HL-60 (cell line): ENCODE results near the gene GPR31.

Experiments used
- GABPA ChIP-seq: IDR thresholded peaks from 2 replicates; pipeline ENCODE4 v1.6.1; 2012; ENCODE audit warnings: low read depth
- POLR2AphosphoS5 ChIP-seq: IDR thresholded peaks from 2 replicates; pipeline ENCODE4 v1.6.1; 2012; ENCODE audit warnings: low read depth
- SPI1 ChIP-seq: IDR thresholded peaks from 2 replicates; pipeline ENCODE4 v1.6.1; 2012; ENCODE audit warnings: low read depth, mild to moderate bottlenecking, borderline replicate concordance
- TF ChIP-seq, protein P1 (sequence below): IDR thresholded peaks from 2 replicates; pipeline ENCODE4 v1.6.1; 2012; ENCODE audit warnings: low read depth; ENCODE audit not compliant: insufficient replicate concordance
- TF ChIP-seq, protein P2 (sequence below): IDR thresholded peaks from one replicate; pipeline ENCODE4 v1.5.1; 2011; ENCODE audit warnings: low read length, control low read depth, inconsistent platforms; ENCODE audit not compliant: insufficient read depth

DNA sequence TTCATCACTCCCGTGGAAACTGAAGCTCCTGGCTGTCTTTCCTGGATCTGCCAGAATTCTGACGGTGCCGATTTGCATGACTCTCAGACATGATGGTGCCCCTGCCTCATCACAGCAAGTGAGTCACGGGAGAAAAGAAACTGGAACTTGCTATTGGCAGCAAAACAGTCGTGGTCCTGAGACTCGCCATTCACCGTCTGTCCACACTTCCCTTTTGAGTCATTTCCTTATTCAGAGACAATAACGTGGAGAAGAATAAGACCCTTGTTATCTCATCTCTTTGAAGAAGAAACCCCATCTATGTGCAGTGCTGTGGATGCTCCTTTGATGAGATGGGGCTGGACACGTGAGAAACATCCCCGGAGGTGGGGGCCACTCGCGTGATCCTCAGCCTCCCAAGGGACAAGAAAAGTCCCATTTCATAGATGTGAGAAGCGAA lies 4.2 kb downstream of the GPR31 start:
- TF ChIP-seq, protein P1, sequence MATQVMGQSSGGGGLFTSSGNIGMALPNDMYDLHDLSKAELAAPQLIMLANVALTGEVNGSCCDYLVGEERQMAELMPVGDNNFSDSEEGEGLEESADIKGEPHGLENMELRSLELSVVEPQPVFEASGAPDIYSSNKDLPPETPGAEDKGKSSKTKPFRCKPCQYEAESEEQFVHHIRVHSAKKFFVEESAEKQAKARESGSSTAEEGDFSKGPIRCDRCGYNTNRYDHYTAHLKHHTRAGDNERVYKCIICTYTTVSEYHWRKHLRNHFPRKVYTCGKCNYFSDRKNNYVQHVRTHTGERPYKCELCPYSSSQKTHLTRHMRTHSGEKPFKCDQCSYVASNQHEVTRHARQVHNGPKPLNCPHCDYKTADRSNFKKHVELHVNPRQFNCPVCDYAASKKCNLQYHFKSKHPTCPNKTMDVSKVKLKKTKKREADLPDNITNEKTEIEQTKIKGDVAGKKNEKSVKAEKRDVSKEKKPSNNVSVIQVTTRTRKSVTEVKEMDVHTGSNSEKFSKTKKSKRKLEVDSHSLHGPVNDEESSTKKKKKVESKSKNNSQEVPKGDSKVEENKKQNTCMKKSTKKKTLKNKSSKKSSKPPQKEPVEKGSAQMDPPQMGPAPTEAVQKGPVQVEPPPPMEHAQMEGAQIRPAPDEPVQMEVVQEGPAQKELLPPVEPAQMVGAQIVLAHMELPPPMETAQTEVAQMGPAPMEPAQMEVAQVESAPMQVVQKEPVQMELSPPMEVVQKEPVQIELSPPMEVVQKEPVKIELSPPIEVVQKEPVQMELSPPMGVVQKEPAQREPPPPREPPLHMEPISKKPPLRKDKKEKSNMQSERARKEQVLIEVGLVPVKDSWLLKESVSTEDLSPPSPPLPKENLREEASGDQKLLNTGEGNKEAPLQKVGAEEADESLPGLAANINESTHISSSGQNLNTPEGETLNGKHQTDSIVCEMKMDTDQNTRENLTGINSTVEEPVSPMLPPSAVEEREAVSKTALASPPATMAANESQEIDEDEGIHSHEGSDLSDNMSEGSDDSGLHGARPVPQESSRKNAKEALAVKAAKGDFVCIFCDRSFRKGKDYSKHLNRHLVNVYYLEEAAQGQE: no peak
- TF ChIP-seq, protein P2, sequence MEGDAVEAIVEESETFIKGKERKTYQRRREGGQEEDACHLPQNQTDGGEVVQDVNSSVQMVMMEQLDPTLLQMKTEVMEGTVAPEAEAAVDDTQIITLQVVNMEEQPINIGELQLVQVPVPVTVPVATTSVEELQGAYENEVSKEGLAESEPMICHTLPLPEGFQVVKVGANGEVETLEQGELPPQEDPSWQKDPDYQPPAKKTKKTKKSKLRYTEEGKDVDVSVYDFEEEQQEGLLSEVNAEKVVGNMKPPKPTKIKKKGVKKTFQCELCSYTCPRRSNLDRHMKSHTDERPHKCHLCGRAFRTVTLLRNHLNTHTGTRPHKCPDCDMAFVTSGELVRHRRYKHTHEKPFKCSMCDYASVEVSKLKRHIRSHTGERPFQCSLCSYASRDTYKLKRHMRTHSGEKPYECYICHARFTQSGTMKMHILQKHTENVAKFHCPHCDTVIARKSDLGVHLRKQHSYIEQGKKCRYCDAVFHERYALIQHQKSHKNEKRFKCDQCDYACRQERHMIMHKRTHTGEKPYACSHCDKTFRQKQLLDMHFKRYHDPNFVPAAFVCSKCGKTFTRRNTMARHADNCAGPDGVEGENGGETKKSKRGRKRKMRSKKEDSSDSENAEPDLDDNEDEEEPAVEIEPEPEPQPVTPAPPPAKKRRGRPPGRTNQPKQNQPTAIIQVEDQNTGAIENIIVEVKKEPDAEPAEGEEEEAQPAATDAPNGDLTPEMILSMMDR: no peak
- no peak for TF ChIP-seq POLR2AphosphoS5
- no peak for TF ChIP-seq GABPA
- TF ChIP-seq SPI1: peak; percentile 70; the same call in 1 of the 2 replicates
